ENCODE results near the gene WDFY3. TPM values are rescaled to one million over a fixed set of nuclear protein-coding genes. Genes with fewer than 3 reads are reported as not detected.

The WDFY3 gene
- total and polyA plus RNA-seq, 8 donors = 5.3 to 53.0 (median 29.6) TPM

DNA sequence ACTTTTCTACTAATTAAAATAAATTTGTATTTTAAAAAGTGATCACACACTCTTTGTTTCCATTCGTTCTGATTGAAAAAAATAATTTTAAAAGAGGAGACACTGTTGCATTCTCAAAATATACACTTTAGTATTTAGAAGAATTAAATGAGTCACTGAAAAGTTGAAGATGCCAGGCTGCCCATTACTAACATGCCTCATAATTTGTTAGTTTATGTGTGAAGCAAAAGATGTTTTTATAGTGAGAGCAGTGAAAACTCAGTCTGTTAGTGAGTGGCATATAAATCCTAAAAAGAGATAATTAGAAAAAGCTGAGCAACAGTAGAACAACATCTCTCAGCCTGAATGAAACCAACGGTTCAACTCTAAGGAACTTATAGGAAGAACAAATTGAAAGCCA, 240.1 kb downstream of the WDFY3 start:
- ATAC-seq (no peak), FAIRE-seq (no peak), DNase-seq (no peak)
- intact Hi-C loops (cut with DNase I) = no loop called here
- Histone ChIP-seq H3K27me3 (no peaks in the 10 kb centered on the region), H3K27ac (no peak overlapping the region), H3K4me3 (no peak overlapping the region), H3K9me3 (no peaks in the 10 kb centered on the region), H3K36me3 (peaks cover 0 to under 1% (median 0%) of the 10 kb centered on the region in 3 donors), H3K4me1 (peaks cover 0 to 10% (median 0%) of the 10 kb centered on the region in 3 donors)
- TF ChIP-seq CTCF (IDR thresholded peaks at IDR 0.05) = no peak
- WGBS, 2 donors = 85 to 92% methylated on average over 2 of the region's 2 CpGs

DNA sequence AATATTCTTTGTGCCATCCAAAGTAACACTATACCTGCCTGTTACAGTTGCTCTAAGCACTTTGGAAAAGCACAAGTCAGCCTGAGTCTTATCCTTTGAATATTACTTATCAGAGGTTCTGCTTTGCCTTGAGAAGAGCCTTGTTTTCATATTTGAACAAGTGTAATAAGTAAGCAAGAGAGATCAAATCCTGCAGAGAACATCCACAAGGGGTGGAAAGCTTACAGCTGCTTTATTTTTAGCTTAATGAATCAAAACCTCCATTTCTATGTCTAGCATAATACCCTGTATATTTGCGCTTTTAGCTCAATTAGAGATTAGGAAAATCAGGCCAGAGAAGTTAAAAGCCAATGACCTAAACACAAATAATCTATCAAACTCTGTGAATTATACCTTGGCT, 243.8 kb downstream of the WDFY3 start:
- no peak for DNase-seq
- intact Hi-C loops (cut with DNase I) = no loop called here
- H3K4me3 ChIP-seq = no peak overlapping the region
- FAIRE-seq = no peak
- no peak overlapping the region for H3K27ac ChIP-seq
- WGBS, 2 donors = 22 to 28% methylated on average over 1 of the region's 1 CpG
- no peak for TF ChIP-seq CTCF (IDR thresholded peaks at IDR 0.05)
- peaks cover 0 to 8% (median 0%) of the 10 kb centered on the region in 3 donors for H3K36me3 ChIP-seq
- ATAC-seq = peak in 3 of 4 donors; percentile 58 to 71 (median 70)
- H3K4me1 ChIP-seq = peaks cover 0 to 10% (median 0%) of the 10 kb centered on the region in 3 donors
- no peaks in the 10 kb centered on the region for H3K9me3 ChIP-seq
- no peaks in the 10 kb centered on the region for H3K27me3 ChIP-seq

- DNase-seq = no peak
- Histone ChIP-seq H3K4me3 (no peak overlapping the region), H3K27me3 (no peaks in the 10 kb centered on the region), H3K9me3 (no peaks in the 10 kb centered on the region), H3K36me3 (peaks cover 0 to 16% (median 6%) of the 10 kb centered on the region in 3 donors), H3K4me1 (peaks cover 0 to 10% (median 0%) of the 10 kb centered on the region in 3 donors), H3K27ac (no peak overlapping the region)
- ATAC-seq = no peak
- intact Hi-C loops (cut with DNase I) = no loop called here
- FAIRE-seq = no peak
- no peak for TF ChIP-seq CTCF (IDR thresholded peaks at IDR 0.05)
Observed at GRCh38 chr4:84719115-84719514, 247.4 kb downstream of the WDFY3 start.

- Histone ChIP-seq H3K27ac (no peak overlapping the region), H3K36me3 (peaks cover 0 to 21% (median 7%) of the 10 kb centered on the region in 3 donors), H3K27me3 (no peaks in the 10 kb centered on the region), H3K4me3 (no peak overlapping the region), H3K4me1 (peaks cover 0 to 10% (median 0%) of the 10 kb centered on the region in 3 donors), H3K9me3 (no peaks in the 10 kb centered on the region)
- no peak for FAIRE-seq
- WGBS, 2 donors = 68 to 72% methylated on average over 2 of the region's 2 CpGs
- DNase-seq = no peak
- intact Hi-C loops (cut with DNase I) = no loop called here
- TF ChIP-seq CTCF (IDR thresholded peaks at IDR 0.05) = no peak
- ATAC-seq = peak in 1 of 4 donors; percentile 22
Observed at GRCh38 chr4:84718699-84719098, 247.8 kb downstream of the WDFY3 start.

GRCh38 chr4:84710548-84710947, 255.9 kb downstream of the WDFY3 start:
- ATAC-seq (no peak), FAIRE-seq (no peak), DNase-seq (no peak)
- Histone ChIP-seq H3K4me1 (no peaks in the 10 kb centered on the region), H3K27me3 (no peaks in the 10 kb centered on the region), H3K27ac (no peak overlapping the region), H3K4me3 (no peak overlapping the region), H3K9me3 (no peaks in the 10 kb centered on the region), H3K36me3 (peaks cover 0 to 52% (median 23%) of the 10 kb centered on the region in 3 donors)
- WGBS, 2 donors = 95% methylated on average over 3 of the region's 3 CpGs
- TF ChIP-seq CTCF (IDR thresholded peaks at IDR 0.05) = no peak
- intact Hi-C loops (cut with DNase I) = no loop called here
